Liver (tissue), 9 donors: ENCODE results near the gene TNK1. TPM values are rescaled to one million over a fixed set of nuclear protein-coding genes. Genes with fewer than 3 reads are reported as not detected.

Source experiments
- DNase-seq: peaks from one replicate; pipeline ENCODE4 v3.0.0-alpha.2; 2017; ENCODE audit warnings: low spot score
- H3K27ac ChIP-seq, 2 donors: one replicate each; pipeline ENCODE4 v1.7.0; 2013; ENCODE audit warnings: inconsistent platforms in 2 of 2, low read length in 2 of 2, control low read depth in 1 of 2, low read depth in 1 of 2, mild to moderate bottlenecking in 1 of 2
- H3K27me3 ChIP-seq, 4 donors: one replicate each; pipeline versions ENCODE4 v1.6.1 to v1.7.0; 2013; ENCODE audit warnings: low read length in 3 of 4, inconsistent platforms in 1 of 4, mild to moderate bottlenecking in 1 of 4, moderate library complexity in 1 of 4; ENCODE audit not compliant: control insufficient read depth in 4 of 4, insufficient read depth in 4 of 4
- H3K36me3 ChIP-seq, 4 donors: one replicate each; pipeline versions ENCODE4 v1.6.1 to v1.7.0; 2013; ENCODE audit warnings: low read length in 3 of 4, mild to moderate bottlenecking in 3 of 4, low read depth in 1 of 4, moderate library complexity in 1 of 4; ENCODE audit not compliant: control insufficient read depth in 4 of 4, insufficient read depth in 3 of 4
- H3K4me1 ChIP-seq, 4 donors: one replicate each; pipeline versions ENCODE4 v1.6.1 to v1.7.0; 2013; ENCODE audit warnings: low read length in 3 of 4, mild to moderate bottlenecking in 3 of 4, moderate library complexity in 1 of 4; ENCODE audit not compliant: control insufficient read depth in 4 of 4, insufficient read depth in 4 of 4
- H3K4me3 ChIP-seq, 3 donors: one replicate each; pipeline versions ENCODE4 v1.6.1 to v1.7.0; 2013; ENCODE audit warnings: low read length in 3 of 3, control low read depth in 1 of 3, low read depth in 1 of 3, mild to moderate bottlenecking in 1 of 3
- H3K9ac ChIP-seq, 2 donors: one replicate each; pipeline ENCODE4 v1.7.0; 2013; ENCODE audit warnings: low read length in 2 of 2, mild to moderate bottlenecking in 2 of 2, moderate library complexity in 2 of 2, control low read depth in 1 of 2, low read depth in 1 of 2
- H3K9me3 ChIP-seq, 4 donors: one replicate each; pipeline versions ENCODE4 v1.6.1 to v1.7.0; 2013; ENCODE audit warnings: low read length in 3 of 4; ENCODE audit not compliant: control insufficient read depth in 4 of 4
- EGR1 ChIP-seq, 2 donors: IDR thresholded peaks; 2 replicates each; pipeline ENCODE4 v1.6.1; 2016 to 2018; ENCODE audit warnings: antibody characterized with exemption in 2 of 2, low read depth in 2 of 2
- FOXA1 ChIP-seq: IDR thresholded peaks from 2 replicates; pipeline ENCODE4 v1.6.1; 2016; ENCODE audit warnings: antibody characterized with exemption
- FOXA2 ChIP-seq: IDR thresholded peaks from 2 replicates; pipeline ENCODE4 v1.6.1; 2016; ENCODE audit warnings: antibody characterized with exemption
- GABPA ChIP-seq, 2 donors: IDR thresholded peaks in 1 of 2; conservative IDR thresholded peaks in 1 of 2; 2 replicates each; pipeline ENCODE4 v1.6.1; 2016; ENCODE audit warnings: antibody characterized with exemption in 2 of 2, mild to moderate bottlenecking in 1 of 2, moderate library complexity in 1 of 2
- HNF4A ChIP-seq, 2 donors: conservative IDR thresholded peaks; 2 replicates each; pipeline ENCODE4 v1.6.1; 2016; ENCODE audit warnings: antibody characterized with exemption in 2 of 2, mild to moderate bottlenecking in 2 of 2
- HNF4G ChIP-seq: IDR thresholded peaks from 2 replicates; pipeline ENCODE4 v1.6.1; 2016; ENCODE audit warnings: antibody characterized with exemption
- JUND ChIP-seq, 2 donors: IDR thresholded peaks; 2 replicates each; pipeline ENCODE4 v1.6.1; 2016; ENCODE audit warnings: antibody characterized with exemption in 2 of 2
- RAD21 ChIP-seq, 2 donors: IDR thresholded peaks; 2 replicates each; pipeline ENCODE4 v1.6.1; 2016; ENCODE audit warnings: antibody characterized with exemption in 2 of 2, mild to moderate bottlenecking in 2 of 2
- RXRA ChIP-seq, 2 donors: IDR thresholded peaks; 2 replicates each; pipeline ENCODE4 v1.6.1; 2017 to 2018; ENCODE audit warnings: antibody characterized with exemption in 2 of 2, mild to moderate bottlenecking in 1 of 2
- TAF1 ChIP-seq: conservative IDR thresholded peaks from 2 replicates; pipeline ENCODE4 v1.6.1; 2016; ENCODE audit warnings: antibody characterized with exemption, mild to moderate bottlenecking
- YY1 ChIP-seq: IDR thresholded peaks from 2 replicates; pipeline ENCODE4 v1.6.1; 2016; ENCODE audit warnings: antibody characterized with exemption, mild to moderate bottlenecking
- WGBS: extraction: QIAGEN DNeasy Blood & Tissue Kit; methylation state at CpG from one replicate; pipeline ENCODE4 v1.1.7; 2013; 5-methylcytosine and 5-hydroxymethylcytosine counted together
- polyA plus RNA-seq, 2 donors: library from polyadenylated mRNA; stranded (reverse) in 1 of 2; unstranded in 1 of 2; fragments of 200-250 nt in 1 of 2; fragments of >200 nt in 1 of 2; fragmentation: Nextera tagmentation in 1 of 2; extraction: Ambion mirVana in 1 of 2; gene quantifications; one replicate each; pipeline versions ENCODE4 v1.2.1 to v1.2.3, GENCODE V29; 2013 to 2015
- total RNA-seq, 2 donors: library from RNA; depleted of rRNA; stranded (reverse); fragments of >200 nt; gene quantifications; one replicate each; pipeline ENCODE4 v1.2.3, GENCODE V29; 2014
- TF ChIP-seq, protein P1 (sequence below): IDR thresholded peaks from 2 replicates; pipeline ENCODE4 v1.6.1; 2016; ENCODE audit warnings: antibody characterized with exemption
- TF ChIP-seq, protein P2 (sequence below): IDR thresholded peaks from 2 replicates; pipeline ENCODE4 v1.6.1; 2016; ENCODE audit warnings: antibody characterized with exemption
- TF ChIP-seq, protein P3 (sequence below): IDR thresholded peaks from 2 replicates; pipeline ENCODE4 v1.6.1; 2016; ENCODE audit warnings: antibody characterized with exemption
- TF ChIP-seq, protein P4 (sequence below): fragments of 150-350 bp; IDR thresholded peaks from 2 replicates; pipeline ENCODE4 v1.5.1; 2017; ENCODE audit warnings: improper control_type of control experiment, low read depth, low read length; ENCODE audit not compliant: missing input control
- TF ChIP-seq, protein P5 (sequence below): IDR thresholded peaks from 2 replicates; pipeline ENCODE4 v1.6.1; 2016; ENCODE audit warnings: antibody characterized with exemption, mild to moderate bottlenecking
- donor health status: healthy.
- donor health status: healthy.
- donor health status: healthy.
- donor health status: healthy.
- donor health status: healthy.

The TNK1 gene
- total and polyA plus RNA-seq, 4 donors, result 0.05 to 3.5 (median 2.5) TPM

DNA sequence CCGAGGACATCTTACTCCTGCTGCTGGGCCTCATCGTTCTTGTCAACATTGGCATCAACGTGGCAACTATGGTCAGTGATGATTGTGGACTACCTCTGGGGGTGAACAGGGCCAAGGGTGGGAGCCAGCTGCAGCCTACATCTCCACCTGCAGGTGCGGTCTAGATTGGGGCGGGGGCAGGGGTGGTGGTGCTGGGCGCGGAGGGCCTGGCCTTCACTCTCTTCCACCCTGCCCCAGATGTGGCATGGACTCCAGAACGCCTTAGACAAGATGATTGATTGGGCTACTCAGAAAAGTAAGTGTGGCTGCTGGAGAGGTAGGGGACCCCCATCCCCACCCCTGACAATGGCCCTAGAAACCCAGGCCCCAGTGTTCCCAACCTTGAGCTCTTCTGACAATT lies 44.9 kb downstream of the TNK1 start (continued):
- TF ChIP-seq, protein P1, sequence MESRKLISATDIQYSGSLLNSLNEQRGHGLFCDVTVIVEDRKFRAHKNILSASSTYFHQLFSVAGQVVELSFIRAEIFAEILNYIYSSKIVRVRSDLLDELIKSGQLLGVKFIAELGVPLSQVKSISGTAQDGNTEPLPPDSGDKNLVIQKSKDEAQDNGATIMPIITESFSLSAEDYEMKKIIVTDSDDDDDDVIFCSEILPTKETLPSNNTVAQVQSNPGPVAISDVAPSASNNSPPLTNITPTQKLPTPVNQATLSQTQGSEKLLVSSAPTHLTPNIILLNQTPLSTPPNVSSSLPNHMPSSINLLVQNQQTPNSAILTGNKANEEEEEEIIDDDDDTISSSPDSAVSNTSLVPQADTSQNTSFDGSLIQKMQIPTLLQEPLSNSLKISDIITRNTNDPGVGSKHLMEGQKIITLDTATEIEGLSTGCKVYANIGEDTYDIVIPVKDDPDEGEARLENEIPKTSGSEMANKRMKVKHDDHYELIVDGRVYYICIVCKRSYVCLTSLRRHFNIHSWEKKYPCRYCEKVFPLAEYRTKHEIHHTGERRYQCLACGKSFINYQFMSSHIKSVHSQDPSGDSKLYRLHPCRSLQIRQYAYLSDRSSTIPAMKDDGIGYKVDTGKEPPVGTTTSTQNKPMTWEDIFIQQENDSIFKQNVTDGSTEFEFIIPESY, result no peak
- no peak for TF ChIP-seq FOXA2
- TF ChIP-seq, protein P2, sequence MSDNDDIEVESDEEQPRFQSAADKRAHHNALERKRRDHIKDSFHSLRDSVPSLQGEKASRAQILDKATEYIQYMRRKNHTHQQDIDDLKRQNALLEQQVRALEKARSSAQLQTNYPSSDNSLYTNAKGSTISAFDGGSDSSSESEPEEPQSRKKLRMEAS, result no peak
- TF ChIP-seq, protein P3, sequence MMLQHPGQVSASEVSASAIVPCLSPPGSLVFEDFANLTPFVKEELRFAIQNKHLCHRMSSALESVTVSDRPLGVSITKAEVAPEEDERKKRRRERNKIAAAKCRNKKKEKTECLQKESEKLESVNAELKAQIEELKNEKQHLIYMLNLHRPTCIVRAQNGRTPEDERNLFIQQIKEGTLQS, result no peak

DNA sequence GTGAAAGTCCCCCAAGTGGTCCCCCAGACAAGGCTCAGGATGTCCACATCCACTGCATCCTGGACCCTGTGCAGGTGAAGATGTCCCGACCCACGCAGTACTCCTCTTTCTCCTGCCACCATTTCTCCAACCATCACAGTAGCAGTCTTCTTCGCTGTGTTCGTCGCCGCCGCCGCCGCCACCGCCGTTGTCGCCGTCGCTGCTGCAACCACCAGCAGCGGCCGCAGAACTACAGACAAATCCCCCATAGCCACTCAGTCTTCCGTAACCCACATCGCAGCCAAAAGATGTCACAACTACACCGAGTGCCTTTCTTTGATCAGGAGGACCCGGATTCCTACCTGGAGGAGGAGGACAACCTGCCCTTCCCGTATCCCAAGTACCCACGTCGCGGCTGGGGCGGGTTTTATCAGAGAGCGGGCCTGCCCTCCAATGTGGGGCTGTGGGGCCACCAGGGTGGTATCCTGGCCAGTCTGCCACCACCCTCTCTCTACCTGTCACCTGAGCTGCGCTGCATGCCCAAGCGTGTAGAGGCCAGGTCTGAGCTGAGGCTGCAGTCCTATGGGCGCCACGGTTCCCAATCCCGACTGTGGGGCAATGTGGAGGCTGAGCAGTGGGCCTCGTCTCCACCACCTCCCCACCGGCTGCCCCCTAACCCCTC lies 45.4 kb downstream of the TNK1 start:
- no peak for DNase-seq
- no peaks in the 10 kb centered on the region for H3K4me1 ChIP-seq
- no peaks in the 10 kb centered on the region for H3K9me3 ChIP-seq
- no peaks in the 10 kb centered on the region for H3K36me3 ChIP-seq
- no peak overlapping the region for H3K9ac ChIP-seq
- no peaks in the 10 kb centered on the region for H3K27me3 ChIP-seq
- WGBS, result 96% methylated on average over 33 of the region's 33 CpGs
- no peak for TF ChIP-seq YY1
- H3K4me3 ChIP-seq, result no peak overlapping the region
- no peak overlapping the region for H3K27ac ChIP-seq

DNA sequence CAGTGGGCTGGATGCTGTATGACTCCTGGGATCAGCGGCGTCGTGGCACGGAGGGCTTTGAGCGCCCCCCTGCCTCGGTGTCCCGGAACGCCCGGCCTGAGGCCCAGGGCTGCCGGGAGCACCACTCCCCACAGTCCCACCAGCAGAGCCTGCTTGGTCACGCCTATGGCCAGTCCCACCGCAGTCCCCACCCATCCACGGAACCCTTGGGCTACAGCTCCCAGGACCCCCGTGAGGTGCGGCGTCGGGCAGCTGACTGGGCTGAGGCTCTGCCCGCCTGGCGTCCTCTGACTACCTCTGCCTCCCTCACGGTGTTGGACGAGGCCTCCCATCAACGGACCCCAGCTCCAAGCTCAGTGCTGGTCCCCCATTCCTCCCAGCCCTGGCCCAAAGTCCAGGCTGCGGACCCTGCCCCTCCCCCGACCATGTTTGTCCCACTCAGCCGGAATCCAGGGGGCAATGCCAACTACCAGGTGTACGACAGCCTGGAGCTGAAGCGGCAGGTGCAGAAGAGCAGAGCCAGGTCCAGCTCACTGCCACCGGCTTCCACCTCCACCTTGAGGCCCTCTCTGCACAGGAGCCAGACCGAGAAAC lies 46.1 kb downstream of the TNK1 start:
- H3K4me3 ChIP-seq, result no peak overlapping the region
- TF ChIP-seq EGR1 (IDR thresholded peaks at IDR 0.05; ENCODE audit: low read depth in 2 of 2) (no peak), YY1 (no peak), RXRA (IDR thresholded peaks at IDR 0.05) (no peak), GABPA (IDR thresholded peaks at IDR 0.05 in 1 of 2, conservative IDR thresholded peaks at IDR 0.05 in 1 of 2) (no peak)
- H3K36me3 ChIP-seq, result no peaks in the 10 kb centered on the region
- H3K4me1 ChIP-seq, result no peaks in the 10 kb centered on the region
- 93% methylated on average over 29 of the region's 29 CpGs for WGBS
- H3K9me3 ChIP-seq, result no peaks in the 10 kb centered on the region
- no peak overlapping the region for H3K27ac ChIP-seq
- H3K27me3 ChIP-seq, result no peaks in the 10 kb centered on the region
- DNase-seq, result no peak
- H3K9ac ChIP-seq, result no peak overlapping the region

DNA sequence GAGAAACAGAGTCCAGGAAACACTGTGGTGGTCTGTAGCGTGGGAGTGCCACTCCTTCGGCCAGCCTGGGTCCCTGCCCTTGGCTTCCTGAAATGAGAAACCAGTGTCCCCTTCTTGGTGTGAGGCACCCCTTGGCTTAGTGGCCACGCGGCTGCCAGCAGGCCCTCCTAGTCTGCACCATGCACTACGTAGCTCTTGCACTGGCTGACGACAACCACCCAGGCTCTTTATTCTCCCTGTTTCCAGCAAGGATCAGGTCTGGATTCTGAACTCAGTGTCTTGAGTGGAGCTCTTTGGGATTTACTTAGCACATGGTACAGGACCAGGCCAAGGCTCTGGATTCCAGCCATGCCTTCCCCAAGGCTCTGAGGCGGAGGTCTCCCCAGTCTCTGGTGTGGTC lies 46.7 kb downstream of the TNK1 start:
- no peak overlapping the region for H3K9ac ChIP-seq
- no peak overlapping the region for H3K27ac ChIP-seq
- no peaks in the 10 kb centered on the region for H3K36me3 ChIP-seq
- H3K9me3 ChIP-seq, result no peaks in the 10 kb centered on the region
- DNase-seq, result no peak
- H3K4me1 ChIP-seq, result no peaks in the 10 kb centered on the region
- no peak overlapping the region for H3K4me3 ChIP-seq
- 88% methylated on average over 7 of the region's 7 CpGs for whole genome bisulfite sequencing
- no peaks in the 10 kb centered on the region for H3K27me3 ChIP-seq
- TF ChIP-seq, protein P4, sequence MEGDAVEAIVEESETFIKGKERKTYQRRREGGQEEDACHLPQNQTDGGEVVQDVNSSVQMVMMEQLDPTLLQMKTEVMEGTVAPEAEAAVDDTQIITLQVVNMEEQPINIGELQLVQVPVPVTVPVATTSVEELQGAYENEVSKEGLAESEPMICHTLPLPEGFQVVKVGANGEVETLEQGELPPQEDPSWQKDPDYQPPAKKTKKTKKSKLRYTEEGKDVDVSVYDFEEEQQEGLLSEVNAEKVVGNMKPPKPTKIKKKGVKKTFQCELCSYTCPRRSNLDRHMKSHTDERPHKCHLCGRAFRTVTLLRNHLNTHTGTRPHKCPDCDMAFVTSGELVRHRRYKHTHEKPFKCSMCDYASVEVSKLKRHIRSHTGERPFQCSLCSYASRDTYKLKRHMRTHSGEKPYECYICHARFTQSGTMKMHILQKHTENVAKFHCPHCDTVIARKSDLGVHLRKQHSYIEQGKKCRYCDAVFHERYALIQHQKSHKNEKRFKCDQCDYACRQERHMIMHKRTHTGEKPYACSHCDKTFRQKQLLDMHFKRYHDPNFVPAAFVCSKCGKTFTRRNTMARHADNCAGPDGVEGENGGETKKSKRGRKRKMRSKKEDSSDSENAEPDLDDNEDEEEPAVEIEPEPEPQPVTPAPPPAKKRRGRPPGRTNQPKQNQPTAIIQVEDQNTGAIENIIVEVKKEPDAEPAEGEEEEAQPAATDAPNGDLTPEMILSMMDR, result no peak
- TF ChIP-seq TAF1 (no peak), YY1 (no peak), RXRA (IDR thresholded peaks at IDR 0.05) (no peak), FOXA2 (no peak), HNF4G (no peak), JUND (IDR thresholded peaks at IDR 0.05) (no peak), EGR1 (IDR thresholded peaks at IDR 0.05; ENCODE audit: low read depth in 2 of 2) (no peak), RAD21 (IDR thresholded peaks at IDR 0.05) (no peak), HNF4A (conservative IDR thresholded peaks at IDR 0.05) (no peak), FOXA1 (no peak), GABPA (IDR thresholded peaks at IDR 0.05 in 1 of 2, conservative IDR thresholded peaks at IDR 0.05 in 1 of 2) (no peak)
- TF ChIP-seq, protein P2, result no peak
- TF ChIP-seq, protein P5, sequence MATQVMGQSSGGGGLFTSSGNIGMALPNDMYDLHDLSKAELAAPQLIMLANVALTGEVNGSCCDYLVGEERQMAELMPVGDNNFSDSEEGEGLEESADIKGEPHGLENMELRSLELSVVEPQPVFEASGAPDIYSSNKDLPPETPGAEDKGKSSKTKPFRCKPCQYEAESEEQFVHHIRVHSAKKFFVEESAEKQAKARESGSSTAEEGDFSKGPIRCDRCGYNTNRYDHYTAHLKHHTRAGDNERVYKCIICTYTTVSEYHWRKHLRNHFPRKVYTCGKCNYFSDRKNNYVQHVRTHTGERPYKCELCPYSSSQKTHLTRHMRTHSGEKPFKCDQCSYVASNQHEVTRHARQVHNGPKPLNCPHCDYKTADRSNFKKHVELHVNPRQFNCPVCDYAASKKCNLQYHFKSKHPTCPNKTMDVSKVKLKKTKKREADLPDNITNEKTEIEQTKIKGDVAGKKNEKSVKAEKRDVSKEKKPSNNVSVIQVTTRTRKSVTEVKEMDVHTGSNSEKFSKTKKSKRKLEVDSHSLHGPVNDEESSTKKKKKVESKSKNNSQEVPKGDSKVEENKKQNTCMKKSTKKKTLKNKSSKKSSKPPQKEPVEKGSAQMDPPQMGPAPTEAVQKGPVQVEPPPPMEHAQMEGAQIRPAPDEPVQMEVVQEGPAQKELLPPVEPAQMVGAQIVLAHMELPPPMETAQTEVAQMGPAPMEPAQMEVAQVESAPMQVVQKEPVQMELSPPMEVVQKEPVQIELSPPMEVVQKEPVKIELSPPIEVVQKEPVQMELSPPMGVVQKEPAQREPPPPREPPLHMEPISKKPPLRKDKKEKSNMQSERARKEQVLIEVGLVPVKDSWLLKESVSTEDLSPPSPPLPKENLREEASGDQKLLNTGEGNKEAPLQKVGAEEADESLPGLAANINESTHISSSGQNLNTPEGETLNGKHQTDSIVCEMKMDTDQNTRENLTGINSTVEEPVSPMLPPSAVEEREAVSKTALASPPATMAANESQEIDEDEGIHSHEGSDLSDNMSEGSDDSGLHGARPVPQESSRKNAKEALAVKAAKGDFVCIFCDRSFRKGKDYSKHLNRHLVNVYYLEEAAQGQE, result no peak
- TF ChIP-seq, protein P3, result no peak
